Pancreas (tissue), 10 donors: Measurements from ENCODE around the gene MAP2K2. TPM values are rescaled to one million over a fixed set of nuclear protein-coding genes. Genes with fewer than 3 reads are reported as not detected.
"Not testable (repeated sequence)": the region's sequence is repeated elsewhere in the genome, so short reads cannot be mapped to it uniquely, and the experiment has no call there.

Experiments used
- ATAC-seq, 4 donors: fragments of 200-7000 bp; cut with Tn5 transposase; one replicate each; pipeline versions ENCODE4 v1.8.0 to v1.9.1; 2020; ENCODE audit warnings: mild to moderate bottlenecking in 4 of 4, moderate library complexity in 4 of 4
- DNase-seq, 6 donors: peaks; one replicate each; pipeline ENCODE4 v3.0.0-alpha.2; 2020
- FAIRE-seq: peaks from 2 replicates; lab custom pipeline; 2012; peaks lifted over from hg19 to GRCh38; lab: Jason Lieb, UNC
- H3K27ac ChIP-seq, 4 donors: fragments of 200-600 bp; sonication (generic); 1 replicate in 3 of 4; 2 replicates in 1 of 4; pipeline versions ENCODE4 v1.5.0 to v1.8.0; 2020
- H3K27me3 ChIP-seq, 4 donors: fragments of 200-600 bp; one replicate each; pipeline ENCODE4 v1.8.0; 2021
- H3K36me3 ChIP-seq, 3 donors: fragments of 200-600 bp; sonication (generic) in 1 of 3; one replicate each; pipeline versions ENCODE4 v1.5.0 to v1.8.0; 2020 to 2021
- H3K4me1 ChIP-seq, 3 donors: fragments of 200-600 bp; one replicate each; pipeline ENCODE4 v1.8.0; 2021
- H3K4me3 ChIP-seq, 4 donors: fragments of 200-600 bp; sonication (generic) in 2 of 4; one replicate each; pipeline versions ENCODE4 v1.5.0 to v1.8.0; 2020 to 2021
- H3K9me3 ChIP-seq, 4 donors: fragments of 200-600 bp; one replicate each; pipeline ENCODE4 v1.8.0; 2021
- CTCF ChIP-seq, 4 donors: fragments of 200-600 bp; sonication (generic) in 3 of 4; IDR thresholded peaks; one replicate each; pipeline versions ENCODE4 v1.5.0 to v1.8.0; 2021; ENCODE audit warnings: antibody characterized with exemption in 4 of 4
- WGBS, 2 donors: extraction: QIAGEN DNeasy Blood & Tissue Kit; methylation state at CpG; one replicate each; pipeline ENCODE4 v1.1.7; 2013; 5-methylcytosine and 5-hydroxymethylcytosine counted together
- intact Hi-C, 3 donors: fragments of 100-400 bp; cut with DNase I; formaldehyde crosslinking; loops; one replicate each; pipeline versions ENCODE4 v1.11.1 to v1.14.2; 2022
- polyA plus RNA-seq, 2 donors: library from polyadenylated mRNA; stranded (reverse); fragments of 200-250 nt; gene quantifications; one replicate each; pipeline ENCODE4 v1.2.3, GENCODE V29; 2013
- total RNA-seq, 6 donors: library from RNA; stranded (reverse); fragmentation: NEBNext Ultra II Directional in 4 of 6; extraction: Animal tissue kit (Norgen Biotek cat#: 25700) in 4 of 6; gene quantifications; one replicate each; pipeline versions ENCODE4 v1.2.1 to v1.2.4, GENCODE V29; 2021 to 2023
- donor health status: healthy with polysubstance abuse.
- donor health status: DM: no; HTN: no; CAD: no; lungs with moderate emphysema.
- donor health status: DM: no; HTN: no; CAD: no.
- donor health status: control.
- donor health status: control.
- donor health status: Bipolar disorder and iron deficiency.
- donor health status: DM: yes; HTN: yes; CAD: no.
- donor health status: DM: no; HTN: no; CAD: no.
- donor health status: DM: no; HTN: no; CAD: no.
- donor health status: DM: yes; HTN: yes; CAD: no.

The MAP2K2 gene
- total and polyA plus RNA-seq, 8 donors: 52.4 to 183 (median 74.2) TPM

GRCh38 chr19:4161415-4162077 is 37.6 kb upstream of the MAP2K2 start:
- intact Hi-C loops: no loop called here
- TF ChIP-seq CTCF (IDR thresholded peaks at IDR 0.05): no peak
- 60 to 72% methylated on average over 7 of the region's 7 CpGs for WGBS, 2 donors
- H3K27me3 ChIP-seq: no peaks in the 10 kb centered on the region
- no peak overlapping the region for H3K4me3 ChIP-seq
- H3K9me3 ChIP-seq: no peaks in the 10 kb centered on the region
- no peak for DNase-seq
- H3K27ac ChIP-seq: no peak overlapping the region
- H3K36me3 ChIP-seq: no peaks in the 10 kb centered on the region
- H3K4me1 ChIP-seq: no peaks in the 10 kb centered on the region
- FAIRE-seq: no peak
- no peak for ATAC-seq

- intact Hi-C loops, H3K9me3 ChIP-seq, H3K27me3 ChIP-seq, H3K27ac ChIP-seq, H3K36me3 ChIP-seq, H3K4me3 ChIP-seq, FAIRE-seq, DNase-seq, H3K4me1 ChIP-seq, ATAC-seq: not testable (repeated sequence)
- 53 to 60% methylated on average over 8 of the region's 8 CpGs for WGBS, 2 donors
Observed at GRCh38 chr19:4157971-4158370, 34.0 kb upstream of the MAP2K2 start.

- DNase-seq (peak in 1 of 6 donors; percentile 46), ATAC-seq (peak in 1 of 4 donors; percentile 22), FAIRE-seq (no peak)
- no peaks in the 10 kb centered on the region for H3K4me1 ChIP-seq
- no peaks in the 10 kb centered on the region for H3K27me3 ChIP-seq
- WGBS, 2 donors: 36 to 44% methylated on average over 6 of the region's 6 CpGs
- no peaks in the 10 kb centered on the region for H3K9me3 ChIP-seq
- no peaks in the 10 kb centered on the region for H3K36me3 ChIP-seq
- no peak for TF ChIP-seq CTCF (IDR thresholded peaks at IDR 0.05)
- H3K27ac ChIP-seq: no peak overlapping the region
- intact Hi-C loops: no loop called here
- no peak overlapping the region for H3K4me3 ChIP-seq
Observed at GRCh38 chr19:4157164-4157563, 33.2 kb upstream of the MAP2K2 start.

- 63 to 80% methylated on average over 21 of the region's 21 CpGs for WGBS, 2 donors
- intact Hi-C loops: no loop called here
- no peak overlapping the region for H3K4me3 ChIP-seq
Observed at GRCh38 chr19:4154571-4155312, 30.8 kb upstream of the MAP2K2 start.

More at GRCh38 chr19:4154571-4155312, 30.8 kb upstream of the MAP2K2 start:
- H3K9me3 ChIP-seq: no peaks in the 10 kb centered on the region
- H3K27me3 ChIP-seq: no peaks in the 10 kb centered on the region
- no peaks in the 10 kb centered on the region for H3K36me3 ChIP-seq
- H3K4me1 ChIP-seq: no peaks in the 10 kb centered on the region
- ATAC-seq (no peak), DNase-seq (no peak), FAIRE-seq (no peak)
- TF ChIP-seq CTCF (IDR thresholded peaks at IDR 0.05): no peak
- no peak overlapping the region for H3K27ac ChIP-seq
